NCI-H2227 treated with DMSO at 0.1 percent for 48 hours (cell line): ENCODE data around the gene CCDC27.

Source experiments
- DNase-seq: peaks from one replicate; lab custom pipeline; 2025; lab: John Stamatoyannopoulos, UW

Gene CCDC27

DNA sequence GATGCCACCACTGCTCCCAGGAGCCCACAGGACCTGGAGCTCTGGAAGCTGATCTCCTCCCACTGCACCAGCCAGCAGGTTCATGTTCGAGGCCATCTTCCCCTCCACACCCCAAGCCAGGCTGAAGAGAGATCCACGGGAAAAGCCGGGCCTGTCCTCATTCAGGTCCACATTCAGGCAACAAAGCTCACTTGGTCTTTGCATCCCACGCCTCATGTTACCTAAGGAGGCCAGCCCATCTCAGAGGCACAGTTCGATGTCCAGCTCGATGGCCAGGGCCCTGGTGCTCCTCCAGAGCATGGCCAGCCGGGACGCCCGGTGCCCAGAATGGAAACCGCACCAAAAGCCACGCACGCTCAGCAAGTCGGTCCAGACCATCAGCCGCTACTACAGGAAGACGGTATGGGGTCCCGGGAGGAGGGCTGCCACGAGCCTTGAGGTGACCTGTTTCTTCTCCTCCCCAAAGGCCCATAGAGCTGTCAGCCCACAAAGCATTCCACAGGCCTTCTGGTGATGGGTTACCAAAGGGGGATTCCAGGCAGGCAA, at the start of gene CCDC27:
Gene CCDC27, plus strand, starts transcription at position 51 of the 546 bp plus-strand sequence. Its CDS starts 32 bp downstream, at position 83.
- no peak for DNase-seq

DNA sequence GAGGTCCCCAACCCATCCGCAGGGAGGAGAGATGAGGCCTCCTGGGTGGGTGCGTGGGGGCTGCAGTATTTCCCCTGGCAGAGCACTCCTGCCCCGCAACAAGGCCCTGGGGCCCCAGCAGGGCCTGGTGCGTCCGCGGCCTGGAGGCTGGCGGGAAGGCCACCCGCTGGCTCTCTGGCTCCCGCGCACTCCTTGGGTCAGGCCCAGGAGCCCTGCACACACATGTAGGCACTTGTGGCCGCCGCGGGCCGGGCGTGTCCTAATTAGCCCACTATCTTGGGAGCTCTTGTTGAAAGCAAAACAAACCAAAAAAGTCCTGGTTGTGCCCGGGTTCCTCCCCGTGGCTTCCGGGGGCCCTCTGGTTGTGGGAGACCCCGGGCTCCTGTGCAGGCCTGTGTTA, 49.7 kb upstream of the CCDC27 start:
- no peak for DNase-seq

DNA sequence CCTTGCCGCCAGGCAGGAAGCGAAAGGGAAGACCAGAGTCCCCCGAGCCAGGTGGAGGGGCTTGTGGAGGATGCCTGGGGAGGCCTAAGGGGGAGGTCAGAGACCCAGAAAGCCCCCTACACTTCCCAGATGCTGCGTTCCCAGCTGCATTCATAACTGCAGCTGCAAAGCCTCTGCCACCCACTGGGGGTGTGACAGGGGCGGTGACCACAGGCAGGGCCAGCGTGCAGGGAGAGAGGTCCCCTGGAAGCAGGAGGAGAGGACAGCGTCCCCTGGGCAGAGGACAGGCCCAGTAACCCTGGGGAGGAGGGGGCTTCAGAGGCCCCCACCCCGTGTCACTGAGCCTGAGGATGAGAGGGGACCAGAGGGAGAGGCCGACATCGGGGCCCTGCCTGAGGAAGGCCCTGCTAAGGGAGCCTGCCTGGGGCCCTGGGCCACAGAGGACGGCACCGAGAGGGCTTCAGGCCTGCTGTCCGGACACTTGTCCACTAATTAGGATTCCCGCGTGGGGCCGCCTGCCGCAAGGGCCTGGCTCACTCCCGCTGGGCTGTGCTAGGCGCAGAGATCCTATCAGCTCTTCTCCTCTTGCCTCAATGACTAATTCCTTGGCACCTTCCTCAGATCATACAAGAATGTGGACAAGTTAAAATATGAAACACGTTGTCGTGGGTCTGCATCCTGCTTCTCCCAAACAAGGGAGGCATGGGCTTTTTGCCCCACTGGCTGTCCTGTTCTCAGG, 49.1 kb upstream of the CCDC27 start:
- DNase-seq, result no peak

DNA sequence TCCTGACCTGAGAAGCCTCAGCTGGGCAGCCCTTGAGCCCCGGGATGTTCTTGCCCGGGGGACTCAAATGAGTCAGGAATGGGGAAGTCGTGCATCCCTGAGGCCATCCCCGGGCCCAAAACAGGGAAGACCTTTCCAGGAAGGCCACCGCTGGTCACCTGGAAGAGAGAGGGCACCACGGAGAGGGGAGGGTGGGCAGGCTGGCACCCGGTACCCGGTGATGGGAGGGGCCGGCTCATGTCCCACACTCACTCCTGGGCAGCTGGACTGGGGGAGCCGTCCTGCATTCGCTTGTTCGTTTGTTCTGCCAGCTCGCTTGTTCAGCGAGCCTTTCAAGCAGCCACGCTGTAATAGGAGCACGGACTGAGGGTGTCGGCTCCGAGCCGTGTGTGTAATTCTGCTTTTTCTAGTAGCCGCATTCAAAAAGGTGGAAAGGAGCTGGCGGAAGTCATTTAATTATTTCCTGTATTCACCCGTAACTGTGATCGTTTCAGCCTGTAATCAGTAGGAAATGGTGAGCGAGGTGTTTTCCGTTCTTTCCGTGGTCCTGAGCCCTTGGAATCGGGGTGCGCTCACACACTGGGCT, 48.4 kb upstream of the CCDC27 start:
- no peak for DNase-seq

DNA sequence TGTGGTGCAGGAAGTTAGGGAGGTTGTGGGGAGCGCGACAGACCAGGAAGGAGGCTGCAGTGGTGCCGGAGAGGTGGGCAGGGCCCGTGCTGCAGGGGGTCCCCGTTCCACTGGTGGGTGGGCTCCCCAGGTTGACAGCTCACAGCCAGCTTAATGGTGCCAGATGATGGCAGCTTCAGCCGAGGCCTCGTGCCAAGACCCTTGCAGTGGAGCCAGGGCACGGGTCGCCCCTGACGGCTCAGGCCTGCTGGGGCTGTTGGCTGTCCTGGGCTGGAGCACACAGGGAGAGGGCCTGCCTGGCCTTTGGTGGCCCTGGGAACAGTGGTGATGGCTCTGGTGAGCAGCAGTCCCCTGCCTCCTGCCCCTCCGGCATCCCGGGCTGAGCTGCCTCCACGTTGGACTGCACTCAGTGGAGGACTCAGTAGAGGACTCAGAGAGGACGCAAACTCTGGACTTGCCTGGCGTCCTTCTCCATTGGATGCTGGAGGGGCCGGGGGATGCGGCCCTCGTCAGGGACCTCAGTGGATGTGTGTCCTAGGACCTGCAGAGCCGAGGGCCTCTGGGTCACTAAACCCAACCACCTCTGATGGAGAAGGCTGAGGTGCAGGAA, 46.8 kb upstream of the CCDC27 start:
- DNase-seq, result no peak

DNA sequence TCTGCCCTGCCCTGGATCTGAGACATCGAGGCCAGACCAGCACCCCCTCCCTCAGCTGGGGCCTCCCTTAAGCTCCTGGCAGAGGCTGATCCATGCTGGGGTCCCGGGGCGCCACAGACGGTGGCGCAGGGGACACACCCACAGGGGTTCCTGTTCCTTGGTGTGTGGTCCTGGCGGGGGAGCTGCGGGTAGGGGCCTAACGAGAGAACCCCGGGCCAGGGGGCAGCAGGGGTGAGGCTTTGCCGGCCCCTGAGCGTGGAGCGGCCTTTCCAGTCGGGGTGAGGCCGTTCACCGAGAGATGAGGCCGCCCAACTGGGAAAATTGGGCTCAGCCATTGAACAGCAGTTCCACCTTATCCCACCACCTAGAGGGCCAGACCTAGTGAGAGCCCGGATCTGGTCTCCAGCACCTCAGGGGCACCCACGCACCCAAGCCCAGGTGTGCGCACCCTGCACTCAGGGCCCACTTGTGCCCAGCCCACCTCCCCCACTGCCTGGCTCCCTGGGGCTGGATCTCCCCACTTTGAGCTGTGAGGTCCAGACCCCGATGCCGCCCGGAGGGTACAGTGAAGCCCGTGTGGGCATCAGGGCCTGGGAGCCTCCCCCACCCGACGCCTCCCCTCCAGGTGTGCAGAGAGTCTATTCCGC, 45.5 kb upstream of the CCDC27 start:
- DNase-seq, result no peak

DNA sequence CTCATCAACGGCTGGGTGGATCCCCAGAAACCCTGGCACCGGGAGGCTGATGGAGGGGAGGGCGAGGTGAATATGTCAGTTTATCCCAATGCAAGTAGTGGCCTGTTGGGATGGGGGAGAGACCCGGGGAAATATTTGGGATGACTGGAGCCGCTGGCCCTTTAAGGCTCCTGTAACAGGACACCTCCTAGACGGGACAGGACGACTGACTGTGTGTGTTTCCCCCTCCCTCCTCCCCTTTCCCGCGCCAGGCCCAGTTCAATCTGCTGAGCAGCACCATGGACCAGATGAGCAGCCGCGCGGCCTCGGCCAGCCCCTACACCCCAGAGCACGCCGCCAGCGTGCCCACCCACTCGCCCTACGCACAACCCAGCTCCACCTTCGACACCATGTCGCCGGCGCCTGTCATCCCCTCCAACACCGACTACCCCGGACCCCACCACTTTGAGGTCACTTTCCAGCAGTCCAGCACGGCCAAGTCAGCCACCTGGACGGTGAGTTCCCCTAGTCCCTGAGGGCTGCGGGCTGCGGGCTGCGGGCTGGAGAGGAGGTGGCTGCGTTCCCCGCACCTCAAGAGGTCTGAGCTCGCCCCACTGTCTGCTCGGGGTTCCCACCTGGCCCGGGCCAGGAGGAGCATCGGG, 44.8 kb upstream of the CCDC27 start:
- no peak for DNase-seq

DNA sequence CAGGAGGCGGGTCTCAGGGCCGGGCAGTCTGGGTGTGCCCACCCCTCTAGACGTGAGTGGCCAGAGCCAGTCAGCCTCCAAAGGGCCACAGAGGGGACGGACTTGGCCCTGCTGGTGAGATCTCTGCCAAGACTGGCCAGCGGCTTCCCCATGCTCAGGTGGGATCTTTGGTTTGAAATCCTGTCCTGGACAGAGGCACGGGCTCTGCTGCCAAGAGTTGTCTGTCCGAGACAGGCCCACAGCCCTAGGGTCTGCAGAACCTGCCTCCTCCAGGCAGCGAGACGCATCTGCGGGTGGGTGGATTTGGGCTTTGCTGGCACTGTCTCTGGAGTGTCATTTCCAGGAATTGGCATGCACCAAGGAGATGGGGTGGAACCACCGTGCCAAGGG, 44.3 kb upstream of the CCDC27 start:
- DNase-seq, result no peak

DNA sequence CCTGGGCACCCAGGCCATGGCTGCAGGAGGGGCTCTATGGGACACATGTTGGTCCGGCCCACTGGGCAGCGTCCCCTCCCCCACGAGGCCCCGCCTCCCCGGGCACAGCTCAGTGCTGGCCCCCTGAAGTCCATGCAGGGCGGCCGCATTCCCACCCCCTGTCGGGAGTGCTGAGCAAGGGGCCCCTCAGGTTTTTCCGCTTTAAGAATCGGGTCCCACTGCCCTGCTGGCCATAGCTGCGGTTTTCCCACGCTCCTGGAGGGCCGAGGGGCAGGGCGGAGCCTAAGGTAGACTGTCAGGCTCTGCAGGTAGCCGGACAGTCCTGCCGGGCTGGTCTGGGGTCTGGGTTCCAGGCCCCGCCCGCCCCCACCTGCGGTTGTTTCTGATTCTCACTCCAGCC, 43.5 kb upstream of the CCDC27 start:
- no peak for DNase-seq

DNA sequence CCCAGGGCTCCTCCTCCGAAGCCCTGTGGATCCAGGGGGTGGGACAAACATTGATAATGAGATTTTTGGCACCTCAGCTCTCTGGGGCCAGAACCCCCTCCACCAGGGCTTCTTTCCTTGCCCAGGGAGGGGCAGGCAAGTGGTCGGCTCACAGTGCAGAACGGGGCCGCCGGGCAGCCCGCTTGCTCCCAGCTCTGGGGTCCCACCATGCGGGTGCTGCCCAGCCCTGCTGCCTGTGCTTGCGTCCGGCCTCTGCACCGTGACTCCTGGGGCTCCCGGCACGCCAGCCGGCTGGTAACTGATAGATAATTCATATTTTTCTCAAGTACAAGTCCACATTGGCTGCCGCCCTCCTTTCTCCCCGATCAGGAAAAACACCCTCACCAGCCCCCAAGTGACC, 42.0 kb upstream of the CCDC27 start:
- no peak for DNase-seq

DNA sequence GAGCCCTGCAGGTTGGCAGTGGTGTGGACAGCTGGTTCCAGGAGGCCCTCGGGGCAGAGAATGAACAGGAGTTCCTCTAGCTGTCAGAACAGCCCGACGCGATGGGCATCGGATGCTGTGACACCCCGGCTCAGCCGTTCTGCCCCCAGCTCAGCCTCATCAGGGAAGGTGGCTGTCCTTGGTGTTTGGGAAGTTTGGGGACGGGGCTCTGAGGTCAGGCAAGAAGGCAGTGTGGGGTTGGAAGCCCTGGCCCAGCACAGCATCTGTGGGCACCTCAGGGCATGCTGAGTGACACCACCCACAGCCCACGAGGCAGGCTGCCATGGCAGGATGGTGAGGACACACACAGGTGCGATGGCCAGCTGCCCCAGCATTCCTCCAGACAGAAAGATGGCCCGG, 40.9 kb upstream of the CCDC27 start:
- no peak for DNase-seq

DNA sequence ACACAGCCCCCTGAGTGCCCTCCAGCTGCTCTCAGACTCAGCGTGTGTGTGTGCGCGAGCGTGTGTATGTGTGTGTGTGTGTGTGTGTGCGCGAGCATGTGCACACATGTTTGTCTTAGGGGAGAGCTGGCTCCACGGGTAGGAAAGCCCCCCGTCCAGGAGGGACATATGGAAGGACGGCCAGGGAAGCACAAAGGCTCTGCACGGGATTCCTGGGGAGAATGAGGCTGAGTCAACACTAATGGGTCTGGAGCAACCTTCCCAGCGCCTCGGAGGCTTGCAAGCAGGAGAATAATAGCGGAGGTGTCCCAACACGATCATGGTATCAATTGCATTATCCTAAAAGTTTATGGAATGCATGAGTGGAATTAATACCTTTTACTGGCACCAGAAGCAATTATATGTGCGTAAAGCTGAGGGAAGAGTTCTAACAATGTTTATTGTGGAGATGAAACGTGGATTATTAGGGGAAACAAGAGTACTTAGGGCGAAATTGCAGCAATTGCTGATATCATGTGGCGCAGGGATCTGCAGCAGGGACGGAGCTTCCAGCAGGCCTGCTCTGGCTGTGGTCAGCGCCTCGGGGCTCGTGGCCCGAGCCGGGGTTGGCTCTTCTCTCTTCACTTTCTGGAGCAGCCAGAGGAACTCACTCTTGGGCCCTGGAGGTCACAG, 40.3 kb upstream of the CCDC27 start:
- DNase-seq, result peak; percentile 53

DNA sequence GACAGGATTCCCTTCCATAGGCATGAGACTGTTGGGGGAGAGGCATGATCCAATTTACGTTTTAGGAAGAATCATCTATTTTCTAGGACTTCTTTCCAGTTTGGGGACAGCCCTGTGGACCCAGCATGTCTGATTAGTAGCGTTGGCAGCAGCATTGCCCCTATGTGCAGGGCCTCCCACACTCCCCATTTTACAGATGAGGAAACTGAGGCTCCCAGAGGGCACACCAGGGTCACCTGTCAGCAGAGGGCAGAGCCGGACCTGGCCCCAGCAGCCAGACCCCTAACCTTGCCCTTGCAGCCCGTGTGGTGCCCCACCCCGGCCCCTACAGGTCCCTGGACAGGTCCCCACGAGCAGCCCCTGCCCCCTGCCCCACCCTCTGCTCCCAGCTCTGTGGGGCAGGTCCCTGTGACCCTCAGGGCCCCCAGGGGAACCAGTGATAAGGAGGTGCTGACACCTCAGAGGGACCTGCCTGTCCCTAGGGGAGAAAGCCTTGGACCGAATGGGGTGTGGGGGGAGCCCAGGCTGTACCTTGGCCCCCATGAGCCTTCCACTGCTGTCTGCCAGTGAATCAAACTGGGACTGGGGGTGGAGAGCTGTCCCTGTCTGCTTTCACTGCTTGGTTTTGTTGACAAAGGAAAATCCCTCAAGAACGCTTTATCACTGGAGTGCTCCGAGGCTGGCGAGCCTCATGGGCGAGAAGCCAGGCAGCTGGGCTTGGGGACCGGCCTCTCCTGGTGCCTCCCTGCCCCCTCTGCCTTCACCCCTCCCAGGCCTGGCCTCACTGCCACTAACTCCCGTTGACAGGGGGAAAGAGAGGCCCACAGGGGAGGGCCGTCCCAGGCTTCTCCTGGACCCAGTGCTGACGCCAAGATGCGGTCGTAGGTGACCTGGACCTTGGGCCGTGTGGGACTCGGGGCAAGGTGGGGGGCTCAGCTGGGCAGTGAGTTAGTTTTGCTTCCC, 39.4 kb upstream of the CCDC27 start:
- no peak for DNase-seq

DNA sequence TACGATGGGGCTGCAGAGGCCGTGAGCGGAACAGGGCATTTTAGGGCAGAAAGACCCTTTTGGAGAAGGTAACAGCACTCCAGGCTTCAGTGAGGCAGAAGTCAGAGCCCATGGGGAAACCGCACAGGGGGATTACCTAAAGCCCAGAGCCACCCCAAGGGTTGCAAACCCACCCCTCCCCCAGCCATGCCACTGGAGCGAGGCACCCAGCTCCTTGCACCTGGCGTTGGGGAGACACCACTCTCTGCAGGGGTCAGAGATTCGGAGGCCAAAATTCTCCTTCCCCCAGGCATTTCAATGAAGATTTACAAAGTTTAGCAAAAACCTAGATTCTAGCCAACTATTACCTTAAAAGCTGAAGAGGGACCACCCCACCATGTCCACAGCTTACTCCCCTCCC, 38.4 kb upstream of the CCDC27 start:
- DNase-seq, result no peak

DNA sequence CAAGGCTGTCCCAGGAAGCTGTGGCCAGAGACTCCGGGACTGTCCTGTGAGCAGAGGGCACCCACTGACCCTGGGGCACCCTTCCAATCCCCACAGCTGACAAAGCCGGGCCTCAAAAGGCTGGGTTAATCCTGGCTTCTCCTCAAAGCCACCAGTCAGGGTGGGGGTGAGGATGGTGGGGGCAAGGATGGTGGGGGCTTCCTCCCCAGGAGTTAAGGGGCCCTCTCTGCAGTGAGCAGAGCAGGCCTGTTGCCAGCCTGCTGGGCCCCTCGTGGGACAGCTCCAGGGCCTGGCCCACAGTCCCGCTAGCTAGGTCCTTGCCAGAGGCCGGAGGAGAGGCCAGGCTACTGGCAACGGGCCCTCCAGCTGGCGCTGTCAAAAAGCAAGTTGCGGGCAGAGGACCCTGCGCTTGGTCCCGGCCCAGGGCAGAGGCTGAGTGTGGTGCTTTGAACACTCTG, 37.9 kb upstream of the CCDC27 start:
- DNase-seq, result no peak

DNA sequence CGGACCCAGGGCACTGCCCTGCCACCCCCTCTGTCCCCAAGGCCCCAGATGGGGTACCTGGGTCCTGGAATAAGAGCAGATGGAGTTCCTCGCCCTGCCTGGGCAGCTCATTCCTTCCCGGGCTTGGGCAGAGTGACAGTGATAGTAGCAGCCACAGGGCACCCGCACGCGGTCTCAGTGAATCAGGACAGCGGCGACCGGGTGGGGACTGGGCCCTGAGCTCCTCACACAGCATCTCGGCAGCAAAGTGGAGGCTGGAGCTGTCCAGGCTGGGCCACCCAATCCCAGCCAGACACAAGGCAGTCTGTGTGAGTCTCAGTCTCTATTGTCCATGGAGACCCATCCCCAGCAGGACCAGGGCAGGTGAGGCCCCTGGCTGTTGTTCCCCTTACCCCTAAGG, 37.4 kb upstream of the CCDC27 start:
- no peak for DNase-seq

DNA sequence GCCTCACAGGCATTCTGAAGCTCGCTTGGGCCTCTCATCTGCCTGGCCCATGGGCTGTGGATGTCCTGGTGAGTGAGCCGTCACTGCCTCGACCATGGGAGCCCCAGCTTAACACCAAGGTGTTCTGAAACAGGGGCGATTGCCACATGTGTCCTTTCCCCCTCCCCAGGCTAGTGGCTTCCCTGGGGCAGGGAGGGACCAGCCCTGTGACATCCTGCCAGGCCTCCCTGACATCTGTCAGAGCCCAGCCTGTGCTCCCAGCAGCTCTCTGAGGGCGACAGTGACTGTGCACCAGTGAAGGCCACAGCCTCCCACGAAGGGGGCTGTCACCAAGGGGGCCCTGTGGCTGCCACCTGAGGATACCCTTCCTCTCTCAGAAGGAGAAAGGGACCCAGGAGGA, 35.9 kb upstream of the CCDC27 start:
- no peak for DNase-seq

DNA sequence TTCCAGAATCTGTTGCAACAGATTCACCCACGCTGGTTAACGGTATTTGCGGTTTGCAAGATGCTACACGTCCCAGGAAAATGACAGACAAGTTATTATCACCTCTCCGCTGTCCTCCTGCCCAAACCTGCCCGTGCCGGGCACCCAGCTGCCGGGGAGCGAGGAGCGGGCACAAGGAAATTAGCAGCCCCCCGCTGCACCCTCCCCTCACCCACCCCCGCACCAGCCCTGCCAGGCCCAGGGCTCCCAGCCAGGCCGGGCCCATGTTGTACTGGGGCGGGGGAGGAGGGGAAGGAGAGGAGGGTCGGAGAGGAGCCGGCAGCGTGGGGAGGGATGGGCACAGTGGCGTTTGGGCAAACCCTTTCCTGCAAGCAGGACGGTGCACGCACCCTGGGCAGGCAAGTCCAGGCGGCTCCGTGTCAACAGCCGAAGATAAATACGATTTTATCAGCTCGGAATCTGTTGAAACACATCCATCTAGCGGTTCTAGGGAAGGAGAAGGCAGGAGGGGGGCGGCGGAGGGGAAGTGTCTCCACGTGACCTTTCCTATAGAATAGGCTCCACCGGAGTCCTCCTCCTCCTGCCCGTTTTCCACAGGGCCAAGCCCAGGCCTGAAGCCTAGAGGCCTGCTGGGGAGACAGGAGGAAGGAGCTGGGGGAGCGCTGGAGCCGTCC, 35.1 kb upstream of the CCDC27 start:
- DNase-seq, result no peak

DNA sequence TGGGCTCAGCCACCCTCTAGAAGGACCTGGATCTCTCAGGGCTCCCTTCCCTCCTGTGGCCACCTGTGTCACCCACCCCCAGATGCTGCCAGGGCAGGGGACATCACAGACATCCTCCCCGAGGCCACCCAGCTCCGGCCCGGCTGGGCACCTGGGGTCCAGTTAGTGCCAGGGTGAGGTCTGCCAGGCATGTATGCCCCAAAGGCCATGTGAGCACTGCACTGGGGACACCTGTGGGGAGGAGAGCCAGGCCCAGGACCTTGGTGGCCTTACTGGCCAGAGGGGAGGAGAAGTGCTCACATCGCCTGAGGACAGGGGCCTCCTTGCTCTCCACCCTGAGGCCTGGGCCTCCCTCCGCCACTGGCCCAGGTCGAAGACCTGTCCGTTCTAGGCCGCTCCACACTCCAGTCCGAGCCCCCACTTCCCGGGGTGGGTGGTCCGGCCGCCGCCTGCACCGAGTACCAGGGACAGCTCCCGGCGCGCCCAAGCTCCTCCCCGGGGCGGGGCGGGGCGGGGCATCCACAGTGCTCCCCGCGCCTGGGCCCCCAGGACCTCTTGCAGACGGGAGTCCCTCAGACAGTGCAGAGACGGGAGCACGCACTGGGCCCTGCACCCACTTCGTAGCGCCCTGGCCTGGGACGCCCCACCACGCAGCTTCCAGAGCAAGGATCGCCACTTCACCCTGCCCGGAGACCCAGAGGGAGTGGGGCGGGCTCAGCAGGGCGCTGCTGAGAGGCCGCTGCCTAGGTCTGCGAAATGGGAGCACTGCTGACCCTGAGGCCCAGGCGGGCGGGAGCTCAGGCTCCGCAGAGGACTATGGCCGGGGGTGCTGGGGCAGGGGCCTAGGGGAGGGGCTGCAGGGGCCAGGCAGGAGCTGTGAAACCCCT, 34.3 kb upstream of the CCDC27 start:
- DNase-seq, result no peak
